C4-2B (cell line): ENCODE data around the gene DSCAM.

ENCODE experiments used
- ZFX ChIP-seq: fragments of 450-650 bp; IDR thresholded peaks from 2 replicates; pipeline ENCODE4 v1.6.1; 2017
- TF ChIP-seq, protein P1 (sequence below): fragments of 450-650 bp; conservative IDR thresholded peaks from 2 replicates; pipeline ENCODE4 v1.5.1; 2017; ENCODE audit warnings: mild to moderate bottlenecking

GRCh38 chr21:40339050-40339449, 507.9 kb downstream of the DSCAM start:
- TF ChIP-seq, protein P1, sequence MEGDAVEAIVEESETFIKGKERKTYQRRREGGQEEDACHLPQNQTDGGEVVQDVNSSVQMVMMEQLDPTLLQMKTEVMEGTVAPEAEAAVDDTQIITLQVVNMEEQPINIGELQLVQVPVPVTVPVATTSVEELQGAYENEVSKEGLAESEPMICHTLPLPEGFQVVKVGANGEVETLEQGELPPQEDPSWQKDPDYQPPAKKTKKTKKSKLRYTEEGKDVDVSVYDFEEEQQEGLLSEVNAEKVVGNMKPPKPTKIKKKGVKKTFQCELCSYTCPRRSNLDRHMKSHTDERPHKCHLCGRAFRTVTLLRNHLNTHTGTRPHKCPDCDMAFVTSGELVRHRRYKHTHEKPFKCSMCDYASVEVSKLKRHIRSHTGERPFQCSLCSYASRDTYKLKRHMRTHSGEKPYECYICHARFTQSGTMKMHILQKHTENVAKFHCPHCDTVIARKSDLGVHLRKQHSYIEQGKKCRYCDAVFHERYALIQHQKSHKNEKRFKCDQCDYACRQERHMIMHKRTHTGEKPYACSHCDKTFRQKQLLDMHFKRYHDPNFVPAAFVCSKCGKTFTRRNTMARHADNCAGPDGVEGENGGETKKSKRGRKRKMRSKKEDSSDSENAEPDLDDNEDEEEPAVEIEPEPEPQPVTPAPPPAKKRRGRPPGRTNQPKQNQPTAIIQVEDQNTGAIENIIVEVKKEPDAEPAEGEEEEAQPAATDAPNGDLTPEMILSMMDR = no peak
- no peak for TF ChIP-seq ZFX
